HL-60 (cell line): ENCODE results near the gene FAM83E.

ENCODE experiments used
- POLR2AphosphoS5 ChIP-seq: IDR thresholded peaks from 2 replicates; pipeline ENCODE4 v1.6.1; 2012; ENCODE audit warnings: low read depth
- TF ChIP-seq, protein P1 (sequence below): IDR thresholded peaks from 2 replicates; pipeline ENCODE4 v1.6.1; 2012; ENCODE audit warnings: low read depth; ENCODE audit not compliant: insufficient replicate concordance
- TF ChIP-seq, protein P2 (sequence below): IDR thresholded peaks from one replicate; pipeline ENCODE4 v1.5.1; 2011; ENCODE audit warnings: low read length, control low read depth, inconsistent platforms; ENCODE audit not compliant: insufficient read depth

DNA sequence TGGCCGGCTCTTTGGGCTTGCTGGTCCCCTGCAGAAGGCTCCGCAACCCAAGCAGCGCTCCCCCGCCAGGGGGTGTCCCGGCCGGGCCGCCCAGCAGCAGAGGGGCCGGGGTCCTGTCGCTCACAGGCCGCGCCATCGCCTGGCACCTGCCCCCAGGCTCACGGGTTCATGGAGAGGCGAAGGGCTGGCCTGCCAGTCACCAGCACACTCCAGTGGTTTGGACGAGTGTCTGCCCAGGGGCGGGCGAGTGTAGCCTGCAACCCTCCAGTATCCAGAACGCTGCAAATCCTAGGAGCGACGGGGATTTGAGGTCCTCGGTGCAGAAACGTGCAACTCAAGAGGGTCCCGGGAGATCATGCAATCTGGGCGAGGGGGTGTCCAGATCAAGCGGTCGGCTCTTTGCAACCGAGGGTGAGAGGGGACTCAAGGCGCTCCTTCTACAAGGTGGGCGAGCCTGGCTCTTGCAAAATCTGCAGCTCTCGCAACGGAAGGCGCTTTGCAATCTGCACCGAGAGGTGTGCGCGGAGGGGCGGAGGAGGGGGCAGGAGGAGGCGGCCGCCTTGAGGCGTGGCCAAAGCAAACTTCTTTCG, 22.1 kb upstream of the FAM83E start, which contains the start of gene DBP:
- TF ChIP-seq POLR2AphosphoS5, result peak; percentile 56; the same call in 1 of the 2 replicates
- TF ChIP-seq, protein P1, sequence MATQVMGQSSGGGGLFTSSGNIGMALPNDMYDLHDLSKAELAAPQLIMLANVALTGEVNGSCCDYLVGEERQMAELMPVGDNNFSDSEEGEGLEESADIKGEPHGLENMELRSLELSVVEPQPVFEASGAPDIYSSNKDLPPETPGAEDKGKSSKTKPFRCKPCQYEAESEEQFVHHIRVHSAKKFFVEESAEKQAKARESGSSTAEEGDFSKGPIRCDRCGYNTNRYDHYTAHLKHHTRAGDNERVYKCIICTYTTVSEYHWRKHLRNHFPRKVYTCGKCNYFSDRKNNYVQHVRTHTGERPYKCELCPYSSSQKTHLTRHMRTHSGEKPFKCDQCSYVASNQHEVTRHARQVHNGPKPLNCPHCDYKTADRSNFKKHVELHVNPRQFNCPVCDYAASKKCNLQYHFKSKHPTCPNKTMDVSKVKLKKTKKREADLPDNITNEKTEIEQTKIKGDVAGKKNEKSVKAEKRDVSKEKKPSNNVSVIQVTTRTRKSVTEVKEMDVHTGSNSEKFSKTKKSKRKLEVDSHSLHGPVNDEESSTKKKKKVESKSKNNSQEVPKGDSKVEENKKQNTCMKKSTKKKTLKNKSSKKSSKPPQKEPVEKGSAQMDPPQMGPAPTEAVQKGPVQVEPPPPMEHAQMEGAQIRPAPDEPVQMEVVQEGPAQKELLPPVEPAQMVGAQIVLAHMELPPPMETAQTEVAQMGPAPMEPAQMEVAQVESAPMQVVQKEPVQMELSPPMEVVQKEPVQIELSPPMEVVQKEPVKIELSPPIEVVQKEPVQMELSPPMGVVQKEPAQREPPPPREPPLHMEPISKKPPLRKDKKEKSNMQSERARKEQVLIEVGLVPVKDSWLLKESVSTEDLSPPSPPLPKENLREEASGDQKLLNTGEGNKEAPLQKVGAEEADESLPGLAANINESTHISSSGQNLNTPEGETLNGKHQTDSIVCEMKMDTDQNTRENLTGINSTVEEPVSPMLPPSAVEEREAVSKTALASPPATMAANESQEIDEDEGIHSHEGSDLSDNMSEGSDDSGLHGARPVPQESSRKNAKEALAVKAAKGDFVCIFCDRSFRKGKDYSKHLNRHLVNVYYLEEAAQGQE, result no peak
- TF ChIP-seq, protein P2, sequence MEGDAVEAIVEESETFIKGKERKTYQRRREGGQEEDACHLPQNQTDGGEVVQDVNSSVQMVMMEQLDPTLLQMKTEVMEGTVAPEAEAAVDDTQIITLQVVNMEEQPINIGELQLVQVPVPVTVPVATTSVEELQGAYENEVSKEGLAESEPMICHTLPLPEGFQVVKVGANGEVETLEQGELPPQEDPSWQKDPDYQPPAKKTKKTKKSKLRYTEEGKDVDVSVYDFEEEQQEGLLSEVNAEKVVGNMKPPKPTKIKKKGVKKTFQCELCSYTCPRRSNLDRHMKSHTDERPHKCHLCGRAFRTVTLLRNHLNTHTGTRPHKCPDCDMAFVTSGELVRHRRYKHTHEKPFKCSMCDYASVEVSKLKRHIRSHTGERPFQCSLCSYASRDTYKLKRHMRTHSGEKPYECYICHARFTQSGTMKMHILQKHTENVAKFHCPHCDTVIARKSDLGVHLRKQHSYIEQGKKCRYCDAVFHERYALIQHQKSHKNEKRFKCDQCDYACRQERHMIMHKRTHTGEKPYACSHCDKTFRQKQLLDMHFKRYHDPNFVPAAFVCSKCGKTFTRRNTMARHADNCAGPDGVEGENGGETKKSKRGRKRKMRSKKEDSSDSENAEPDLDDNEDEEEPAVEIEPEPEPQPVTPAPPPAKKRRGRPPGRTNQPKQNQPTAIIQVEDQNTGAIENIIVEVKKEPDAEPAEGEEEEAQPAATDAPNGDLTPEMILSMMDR, result no peak
